HG02610 (cell line): ENCODE measurements around the gene MAGI2.

Source experiments
- ATAC-seq: cut with Tn5 transposase; IDR thresholded peaks from one replicate; pipeline ENCODE4 v1.9.1; 2021; ENCODE audit warnings: mild to moderate bottlenecking, moderate library complexity; ENCODE audit not compliant: unreplicated experiment

The MAGI2 gene

GRCh38 chr7:78080811-78081210 is 1372.7 kb downstream of the MAGI2 start:
- no peak for ATAC-seq

DNA sequence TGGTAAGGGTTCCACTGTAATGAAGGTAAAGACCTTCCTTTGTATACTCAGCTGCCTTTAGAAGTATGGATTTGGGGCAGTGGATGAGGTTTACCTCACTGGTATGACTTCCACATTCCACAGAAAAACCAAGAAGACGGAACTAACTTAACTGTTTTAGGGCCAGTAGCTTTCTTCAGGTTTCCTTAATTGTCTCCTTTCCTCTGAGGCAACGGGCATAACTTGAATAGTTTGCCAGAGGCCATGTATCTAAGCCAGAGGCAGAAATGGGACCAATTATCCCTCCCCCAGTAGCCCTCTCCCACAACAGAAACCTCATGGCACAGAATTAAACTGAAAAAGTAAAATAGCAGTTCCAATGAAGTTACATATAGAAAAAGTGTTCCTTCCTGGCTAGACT is 1373.2 kb downstream of the MAGI2 start:
- ATAC-seq: no peak

GRCh38 chr7:78074713-78075112 is 1378.8 kb downstream of the MAGI2 start:
- ATAC-seq: no peak

GRCh38 chr7:78073609-78074382 is 1379.7 kb downstream of the MAGI2 start:
- no peak for ATAC-seq

DNA sequence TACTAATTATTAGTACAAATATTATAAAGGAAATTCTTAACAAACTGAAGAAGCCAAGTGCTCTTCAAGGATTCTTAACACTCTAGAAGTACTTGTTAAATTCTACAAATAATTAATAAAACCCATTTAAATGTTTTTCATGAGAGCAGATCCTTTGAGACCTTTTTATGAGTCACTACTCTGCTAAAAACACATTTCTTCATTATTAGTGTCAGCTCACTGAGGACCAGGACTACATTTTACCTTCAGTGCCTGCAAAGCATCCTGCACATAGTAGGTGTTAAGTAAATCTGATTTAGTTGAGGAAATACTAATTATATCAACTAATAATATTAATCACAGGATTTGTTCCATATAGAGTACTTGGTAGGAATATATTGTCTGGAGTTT is 1381.3 kb downstream of the MAGI2 start:
- no peak for ATAC-seq

- no peak for ATAC-seq
These were observed 1381.8 kb downstream of the MAGI2 start for GRCh38 chr7:78071491-78072200.

DNA sequence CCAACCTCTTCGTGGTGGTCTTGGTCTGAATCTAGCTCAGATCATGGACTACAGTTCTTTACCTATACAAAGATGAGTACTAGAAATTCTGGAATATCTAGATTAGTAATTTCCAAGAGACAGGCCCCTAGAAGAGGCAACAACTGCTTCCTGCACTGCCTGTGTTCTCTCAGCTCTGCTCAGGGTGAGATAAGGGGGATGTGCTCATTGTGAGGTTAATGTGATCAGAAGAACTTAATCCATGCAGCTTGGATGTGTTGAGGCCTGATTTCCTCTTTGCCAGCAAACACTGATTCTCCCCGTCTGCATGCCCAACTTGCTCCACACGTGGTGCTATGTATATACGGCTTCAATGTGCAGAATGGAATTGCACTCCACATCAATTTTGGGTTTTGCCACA is 1386.9 kb downstream of the MAGI2 start:
- no peak for ATAC-seq

DNA sequence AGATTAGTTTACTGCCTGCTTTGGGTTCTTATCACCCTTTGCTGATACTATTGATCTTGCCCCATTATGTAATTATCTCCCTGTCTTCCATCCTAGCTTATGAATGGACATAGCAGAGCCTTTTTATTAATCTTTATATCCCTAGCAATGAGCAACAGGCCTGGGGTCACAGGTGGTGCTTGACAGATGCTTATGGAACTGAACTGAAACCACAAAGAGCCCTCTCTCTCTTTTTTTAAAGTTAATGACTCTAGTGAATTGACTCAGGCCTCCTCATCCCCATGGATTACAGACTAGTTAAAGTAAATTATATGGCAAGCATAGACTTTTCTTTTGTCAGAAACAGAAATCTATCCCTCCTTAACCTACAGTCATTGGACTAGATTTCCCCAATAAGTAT is 1389.7 kb downstream of the MAGI2 start:
- ATAC-seq: no peak

GRCh38 chr7:78062214-78062613 is 1391.3 kb downstream of the MAGI2 start:
- ATAC-seq: no peak

GRCh38 chr7:78057571-78057970 is 1395.9 kb downstream of the MAGI2 start:
- ATAC-seq: no peak

- ATAC-seq: no peak
These were observed 1397.9 kb downstream of the MAGI2 start for GRCh38 chr7:78055599-78055998.

GRCh38 chr7:78055001-78055573 is 1398.4 kb downstream of the MAGI2 start:
- ATAC-seq: no peak

DNA sequence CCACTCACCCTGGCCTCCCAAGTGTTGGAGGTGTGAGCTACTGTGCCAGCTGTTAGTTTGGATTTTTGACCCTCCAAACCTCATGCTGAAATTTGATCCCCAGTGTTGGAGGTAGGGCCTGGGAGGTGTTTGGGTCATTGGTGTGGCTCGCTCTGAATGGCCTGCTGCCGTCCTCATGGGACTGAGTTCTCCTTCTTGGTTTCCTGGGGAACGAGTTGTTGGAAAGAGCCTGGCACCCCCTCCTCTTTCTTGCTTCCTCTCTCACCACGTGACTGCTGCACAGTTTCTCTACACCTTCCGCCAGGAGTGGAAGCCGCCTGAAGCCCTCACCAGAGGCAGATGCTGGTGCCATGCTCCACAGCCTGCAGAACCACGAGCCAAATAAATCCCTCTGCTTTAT is 1401.4 kb downstream of the MAGI2 start:
- no peak for ATAC-seq

- no peak for ATAC-seq
These were observed 1405.7 kb downstream of the MAGI2 start for GRCh38 chr7:78047800-78048199.

DNA sequence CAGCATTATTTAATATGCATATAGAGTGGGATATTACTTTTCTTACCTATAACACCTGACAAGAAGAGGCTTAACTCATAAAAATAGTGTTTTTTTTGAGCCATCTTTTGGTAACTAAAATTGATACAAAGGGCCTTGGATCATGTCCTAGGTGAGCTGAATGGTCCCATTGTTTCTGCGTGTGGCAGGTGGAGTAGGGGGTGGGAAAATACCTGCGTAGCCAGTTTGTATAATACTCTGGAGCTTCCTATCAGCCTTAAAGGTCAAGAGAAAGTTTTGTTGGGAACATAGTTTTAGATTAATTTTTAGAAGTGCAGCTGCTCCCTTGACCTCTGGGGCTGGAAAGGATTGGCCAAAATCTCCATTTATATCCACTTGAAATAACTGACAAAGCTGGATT is 1410.3 kb downstream of the MAGI2 start:
- no peak for ATAC-seq

DNA sequence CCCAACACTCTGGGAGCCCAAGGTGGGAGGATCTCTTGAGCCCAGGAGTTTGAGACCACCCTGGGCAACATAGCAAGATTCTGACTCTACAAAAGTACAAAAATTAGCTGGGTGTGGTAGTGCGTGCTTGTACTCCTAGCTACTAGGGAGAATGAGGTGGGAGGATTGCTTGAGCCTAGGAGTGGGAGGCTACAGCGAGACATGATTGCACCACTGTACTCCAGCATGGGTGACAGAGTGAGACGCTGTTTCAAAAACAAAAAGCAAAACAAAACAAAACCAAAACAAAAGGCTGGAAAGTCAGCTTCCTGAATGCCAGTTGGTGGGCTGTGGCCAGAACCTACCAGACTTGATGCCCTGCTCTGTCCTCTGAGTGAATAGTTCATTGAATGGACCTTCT is 1412.0 kb downstream of the MAGI2 start:
- no peak for ATAC-seq

GRCh38 chr7:78039790-78040776 is 1413.4 kb downstream of the MAGI2 start:
- peak; percentile 89 for ATAC-seq

- no peak for ATAC-seq
These were observed 1414.9 kb downstream of the MAGI2 start for GRCh38 chr7:78038465-78039080.

DNA sequence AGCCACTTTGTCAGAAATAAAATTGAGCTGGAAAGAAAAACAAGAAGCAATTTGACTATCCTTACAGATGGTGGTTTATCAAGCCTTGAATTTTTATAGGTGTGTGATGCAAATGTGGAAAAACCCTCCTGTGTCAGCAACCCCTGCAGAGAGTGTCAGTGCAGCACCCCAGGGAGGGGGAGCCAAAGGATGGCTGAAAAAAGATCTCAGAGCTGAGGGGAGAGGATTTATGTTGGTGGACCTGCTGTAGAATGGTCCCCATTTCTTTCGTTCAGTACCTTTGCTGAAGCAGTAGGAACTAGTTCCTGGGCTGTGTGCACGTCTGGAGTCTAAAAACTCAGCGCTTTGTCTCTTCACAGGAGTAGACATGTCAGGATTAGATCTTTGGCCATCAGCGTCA is 1415.9 kb downstream of the MAGI2 start:
- no peak for ATAC-seq

GRCh38 chr7:78033410-78033809 is 1420.1 kb downstream of the MAGI2 start:
- ATAC-seq: no peak

GRCh38 chr7:78026492-78026891 is 1427.0 kb downstream of the MAGI2 start:
- no peak for ATAC-seq
